CD4-positive, alpha-beta T cell treated with Interleukin-6 for 4 hours (primary cell): ENCODE results near the gene MAP1LC3B2.

ENCODE experiments used
- DNase-seq: peaks from one replicate; pipeline ENCODE4 v3.0.0-alpha.2; 2020; ENCODE audit warnings: mixed read lengths

The MAP1LC3B2 gene

DNA sequence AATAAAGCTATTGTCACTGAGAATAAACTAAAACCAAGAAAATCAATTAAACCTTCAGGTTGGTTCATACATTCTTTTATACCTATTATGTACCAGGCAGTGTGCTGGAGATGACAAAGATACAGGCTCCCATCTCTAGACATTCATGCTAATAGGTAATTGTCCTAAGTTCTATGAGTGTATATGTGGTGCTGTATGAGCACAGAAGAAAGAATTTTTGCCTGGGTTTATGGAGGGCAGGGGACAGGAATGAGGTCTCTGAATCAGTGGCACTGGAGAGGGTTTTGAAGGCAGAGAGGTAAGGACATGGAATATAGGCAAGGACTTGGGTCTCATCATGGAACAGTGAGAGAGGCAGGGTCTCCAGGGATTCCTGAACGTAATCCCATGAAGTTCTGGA, 38.7 kb downstream of the MAP1LC3B2 start:
- no peak for DNase-seq

DNA sequence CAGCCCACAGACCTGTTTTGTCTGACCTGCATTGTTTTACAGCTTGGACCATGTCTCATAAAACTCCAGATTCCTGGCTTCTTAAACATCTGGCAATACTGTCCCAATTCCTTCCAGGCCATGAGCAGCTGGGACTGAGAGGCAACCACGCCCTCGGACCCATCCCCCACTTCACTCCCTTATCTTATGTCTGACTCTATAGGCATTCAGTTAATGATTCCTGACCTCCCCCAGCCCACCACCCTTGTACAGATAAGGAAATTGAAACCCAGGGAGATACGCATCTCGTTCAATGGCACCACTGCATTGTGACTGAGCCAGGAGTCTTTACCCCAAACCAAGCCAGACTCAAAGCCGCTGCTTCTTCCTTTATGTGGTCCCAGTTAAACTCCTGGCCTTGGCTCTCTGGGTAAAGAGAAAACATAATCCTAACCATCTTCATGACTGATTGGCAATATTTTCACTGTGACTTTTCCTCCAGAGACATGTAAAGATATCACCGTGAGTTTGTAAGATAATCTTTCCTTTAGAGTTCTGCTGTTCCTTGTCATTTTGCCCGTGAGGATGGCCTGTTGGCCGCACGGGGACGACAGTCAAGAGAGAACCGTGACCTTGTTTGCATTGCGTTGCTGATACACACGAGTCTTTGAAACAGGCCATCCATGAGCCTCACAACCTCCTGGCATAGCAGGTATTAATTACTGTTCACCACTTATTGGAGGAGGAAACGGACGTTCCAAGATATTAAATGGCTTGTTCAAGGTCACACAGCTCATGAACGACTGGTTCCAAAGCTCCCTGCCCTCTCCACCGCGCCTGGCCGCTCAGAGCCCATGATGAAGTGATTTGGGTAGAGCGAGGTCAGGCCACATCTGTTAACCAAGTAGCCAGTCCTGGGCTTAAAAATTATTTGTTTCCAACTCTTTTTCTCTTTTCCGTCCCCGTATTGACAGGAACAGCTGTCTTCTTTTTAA, 39.4 kb downstream of the MAP1LC3B2 start:
- DNase-seq: no peak

- peak; percentile 77 for DNase-seq
Observed at GRCh38 chr12:116599285-116600136, 40.3 kb downstream of the MAP1LC3B2 start.

GRCh38 chr12:116600959-116601918, 42.1 kb downstream of the MAP1LC3B2 start:
- DNase-seq: peak; percentile 7

GRCh38 chr12:116601933-116602810, 43.0 kb downstream of the MAP1LC3B2 start:
- no peak for DNase-seq

- no peak for DNase-seq
Observed at GRCh38 chr12:116603546-116604177, 44.5 kb downstream of the MAP1LC3B2 start.

GRCh38 chr12:116604178-116604895, 45.2 kb downstream of the MAP1LC3B2 start:
- DNase-seq: no peak

- no peak for DNase-seq
Observed at GRCh38 chr12:116604951-116605641, 45.9 kb downstream of the MAP1LC3B2 start.

DNA sequence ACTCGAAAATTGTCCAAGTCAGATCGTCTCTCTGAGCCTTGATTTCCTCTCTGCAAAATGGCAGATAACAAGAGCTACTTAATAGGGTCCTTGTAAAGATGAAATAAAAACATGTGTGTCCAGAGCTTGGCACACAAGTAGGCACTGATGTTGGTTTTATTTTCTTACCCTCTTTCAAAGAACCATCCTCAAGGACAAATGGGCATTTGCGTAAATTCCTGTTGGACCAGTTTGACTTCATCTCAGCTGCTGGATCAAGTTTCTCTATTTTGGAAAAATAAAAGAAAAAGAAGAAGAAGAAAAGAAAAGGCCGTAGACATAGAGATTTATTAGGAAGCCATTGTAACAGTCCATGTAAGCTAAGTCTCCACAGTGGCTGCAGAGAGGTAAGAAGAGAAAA, 47.2 kb downstream of the MAP1LC3B2 start:
- no peak for DNase-seq

DNA sequence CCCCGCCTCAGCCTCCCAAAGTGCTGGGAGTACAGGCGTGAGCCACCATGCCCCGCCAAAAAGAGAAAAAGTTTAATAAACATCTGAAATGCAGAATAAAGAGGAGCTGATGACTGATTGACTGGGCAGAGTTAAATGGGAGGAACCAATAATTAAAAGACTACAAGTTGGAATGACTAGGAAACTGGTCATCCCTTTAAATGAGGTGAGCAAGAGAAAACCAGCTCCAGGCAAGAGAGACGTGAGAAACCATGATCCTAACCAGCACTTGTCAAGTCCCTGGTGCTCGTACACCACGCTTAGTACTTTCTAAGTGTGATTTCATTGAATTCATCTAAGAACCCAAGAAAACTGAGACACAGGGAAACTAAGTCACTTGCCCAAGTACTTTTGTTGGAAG, 47.9 kb downstream of the MAP1LC3B2 start:
- no peak for DNase-seq

GRCh38 chr12:116609319-116610114, 50.3 kb downstream of the MAP1LC3B2 start:
- DNase-seq: peak; percentile 52

DNA sequence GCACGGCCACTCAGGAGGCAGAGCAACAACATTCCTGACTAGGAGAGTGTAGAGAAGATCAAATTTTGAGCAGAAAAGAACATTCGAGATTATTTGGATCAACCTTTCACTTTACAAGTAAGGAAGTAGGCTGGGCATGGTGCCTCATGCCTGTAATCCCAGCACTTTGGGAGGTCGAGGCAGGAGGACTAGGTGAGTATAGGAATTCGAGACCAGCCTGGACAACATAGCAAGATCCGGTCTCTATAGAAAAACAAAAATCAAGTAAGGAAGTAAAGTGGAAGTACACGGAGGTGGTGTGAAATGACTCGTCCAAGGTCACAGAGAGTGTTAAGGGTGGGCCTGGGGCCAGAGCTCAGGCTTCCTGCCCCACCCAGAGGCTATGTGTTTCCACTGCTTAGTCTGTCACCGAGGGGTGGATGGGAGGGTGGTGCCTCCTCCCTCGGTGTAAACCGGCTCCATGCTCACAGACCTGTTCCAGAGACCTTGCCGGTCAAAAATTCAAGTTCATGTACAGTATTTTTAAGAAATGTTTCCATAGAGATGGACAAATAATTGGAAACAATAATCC, 51.9 kb downstream of the MAP1LC3B2 start:
- DNase-seq: no peak

- no peak for DNase-seq
Observed at GRCh38 chr12:116612436-116612835, 53.3 kb downstream of the MAP1LC3B2 start.

- DNase-seq: no peak
Observed at GRCh38 chr12:116613256-116613655, 54.1 kb downstream of the MAP1LC3B2 start.

GRCh38 chr12:116614194-116614915, 55.2 kb downstream of the MAP1LC3B2 start:
- no peak for DNase-seq

DNA sequence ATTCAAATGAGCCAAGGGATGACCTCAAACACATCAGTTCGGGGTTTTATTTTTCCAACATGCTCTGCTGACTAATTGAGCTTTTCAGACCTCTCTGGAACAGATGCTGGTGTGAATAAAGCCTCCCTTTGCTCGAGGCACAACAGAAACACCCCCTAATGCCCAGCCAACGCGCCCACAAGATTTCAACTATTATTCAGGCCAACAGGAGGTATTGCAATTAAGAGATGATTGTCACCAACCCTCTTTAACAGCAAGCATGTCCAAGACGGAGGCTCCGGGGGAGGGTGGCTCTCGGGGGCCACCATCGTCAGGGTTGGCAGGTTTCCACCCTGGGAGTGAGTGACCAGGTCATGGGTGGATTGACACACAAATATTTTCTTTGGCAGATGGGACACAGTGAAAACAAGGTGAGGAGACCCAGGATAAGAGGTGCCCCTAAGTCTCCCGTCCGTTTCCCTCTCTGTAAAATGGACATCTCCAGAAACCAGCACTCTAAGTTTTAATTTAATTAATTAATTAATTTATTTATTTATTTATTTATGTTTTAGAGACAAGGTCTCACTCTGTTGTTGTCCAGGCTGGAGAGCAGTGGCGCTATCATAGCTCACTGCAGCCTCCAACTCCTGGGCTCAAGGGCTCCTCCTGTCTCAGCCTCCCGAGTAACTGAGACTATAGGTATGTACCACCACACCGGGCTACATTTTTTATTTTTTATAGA, 56.1 kb downstream of the MAP1LC3B2 start:
- no peak for DNase-seq
